ENCODE measurements around the gene GSTCD. TPM values are rescaled to one million over a fixed set of nuclear protein-coding genes. Genes with fewer than 3 reads are reported as not detected.

The GSTCD gene
- total and polyA plus RNA-seq, 4 donors, result 1.2 to 8.7 (median 4.3) TPM

GRCh38 chr4:105712766-105713165 is 4.2 kb downstream of the GSTCD start:
- DNase-seq (ENCODE audit: low spot score), result no peak
- Histone ChIP-seq H3K9ac (ENCODE audit: low read depth in 1 of 2, low read length in 2 of 2) (no peak overlapping the region), H3K4me1 (ENCODE audit: control insufficient read depth in 4 of 4, insufficient read depth in 4 of 4, low read length in 3 of 4) (peaks cover 0 to 21% (median 18%) of the 10 kb centered on the region in 4 donors), H3K36me3 (ENCODE audit: control insufficient read depth in 4 of 4, insufficient read depth in 3 of 4, low read depth in 1 of 4, low read length in 3 of 4) (no peaks in the 10 kb centered on the region), H3K4me3 (ENCODE audit: low read depth in 1 of 3, low read length in 3 of 3) (no peak overlapping the region), H3K27me3 (ENCODE audit: control insufficient read depth in 4 of 4, insufficient read depth in 4 of 4, low read length in 3 of 4) (no peaks in the 10 kb centered on the region), H3K27ac (ENCODE audit: low read depth in 1 of 2, low read length in 2 of 2) (no peak overlapping the region), H3K9me3 (ENCODE audit: control insufficient read depth in 4 of 4, low read length in 3 of 4) (no peaks in the 10 kb centered on the region)
- 91% methylated on average over 2 of the region's 2 CpGs for WGBS
- TF ChIP-seq SP1 (IDR thresholded peaks at IDR 0.05) (no peak), RAD21 (IDR thresholded peaks at IDR 0.05) (no peak), EGR1 (IDR thresholded peaks at IDR 0.05; ENCODE audit: low read depth in 2 of 2) (no peak), GABPA (IDR thresholded peaks at IDR 0.05 in 1 of 2, conservative IDR thresholded peaks at IDR 0.05 in 1 of 2) (no peak), NR2F2 (IDR thresholded peaks at IDR 0.05) (no peak)

- H3K27me3 ChIP-seq (ENCODE audit: control insufficient read depth in 4 of 4, insufficient read depth in 4 of 4, low read length in 3 of 4), result no peaks in the 10 kb centered on the region
- no peak overlapping the region for H3K4me3 ChIP-seq (ENCODE audit: low read depth in 1 of 3, low read length in 3 of 3)
- no peak for DNase-seq (ENCODE audit: low spot score)
- H3K27ac ChIP-seq (ENCODE audit: low read depth in 1 of 2, low read length in 2 of 2), result no peak overlapping the region
- H3K9ac ChIP-seq (ENCODE audit: low read depth in 1 of 2, low read length in 2 of 2), result no peak overlapping the region
- H3K9me3 ChIP-seq (ENCODE audit: control insufficient read depth in 4 of 4, low read length in 3 of 4), result no peaks in the 10 kb centered on the region
- peaks cover 0 to 3% (median under 1%) of the 10 kb centered on the region in 4 donors for H3K36me3 ChIP-seq (ENCODE audit: control insufficient read depth in 4 of 4, insufficient read depth in 3 of 4, low read depth in 1 of 4, low read length in 3 of 4)
- TF ChIP-seq TAF1 (conservative IDR thresholded peaks at IDR 0.05) (no peak), RAD21 (IDR thresholded peaks at IDR 0.05) (no peak), SP1 (IDR thresholded peaks at IDR 0.05) (no peak), RXRA (IDR thresholded peaks at IDR 0.05) (no peak), GABPA (IDR thresholded peaks at IDR 0.05 in 1 of 2, conservative IDR thresholded peaks at IDR 0.05 in 1 of 2) (no peak), YY1 (IDR thresholded peaks at IDR 0.05) (no peak), ZBTB33 (IDR thresholded peaks at IDR 0.05) (no peak), FOXA2 (IDR thresholded peaks at IDR 0.05) (no peak), JUND (IDR thresholded peaks at IDR 0.05) (no peak), EGR1 (IDR thresholded peaks at IDR 0.05; ENCODE audit: low read depth in 2 of 2) (no peak), CTCF (IDR thresholded peaks at IDR 0.05; ENCODE audit: low read depth, low read length, missing input control) (no peak), HNF4A (conservative IDR thresholded peaks at IDR 0.05) (no peak), HNF4G (IDR thresholded peaks at IDR 0.05) (no peak)
- TF ChIP-seq, protein P1, sequence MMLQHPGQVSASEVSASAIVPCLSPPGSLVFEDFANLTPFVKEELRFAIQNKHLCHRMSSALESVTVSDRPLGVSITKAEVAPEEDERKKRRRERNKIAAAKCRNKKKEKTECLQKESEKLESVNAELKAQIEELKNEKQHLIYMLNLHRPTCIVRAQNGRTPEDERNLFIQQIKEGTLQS (IDR thresholded peaks at IDR 0.05), result no peak
- WGBS, result 74% methylated on average over 5 of the region's 5 CpGs
- peaks cover 0 to 16% (median 15%) of the 10 kb centered on the region in 4 donors for H3K4me1 ChIP-seq (ENCODE audit: control insufficient read depth in 4 of 4, insufficient read depth in 4 of 4, low read length in 3 of 4)
Observed at GRCh38 chr4:105714071-105714521, 5.5 kb downstream of the GSTCD start.

DNA sequence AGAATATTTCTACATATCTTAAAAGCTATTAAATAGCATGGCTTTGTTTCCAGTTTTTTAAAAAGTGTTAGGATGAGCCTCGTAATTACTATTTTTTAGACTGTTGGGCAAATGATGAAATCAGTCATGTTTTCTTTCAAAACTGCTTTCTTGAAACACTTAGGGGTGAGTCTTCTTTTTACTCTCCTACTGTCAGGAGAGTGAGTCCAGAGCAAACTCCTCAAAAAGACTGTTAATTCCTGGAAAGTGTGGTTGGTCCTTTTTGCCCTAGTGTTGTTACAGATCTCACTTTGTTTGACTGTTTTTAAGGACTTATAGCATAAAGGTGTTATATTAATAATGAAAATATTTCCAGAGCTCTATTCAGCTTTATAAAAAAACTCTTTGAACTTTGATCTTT is 6.3 kb downstream of the GSTCD start:
- Histone ChIP-seq H3K9ac (ENCODE audit: low read depth in 1 of 2, low read length in 2 of 2) (no peak overlapping the region), H3K4me1 (ENCODE audit: control insufficient read depth in 4 of 4, insufficient read depth in 4 of 4, low read length in 3 of 4) (peaks cover 0 to 11% (median 8%) of the 10 kb centered on the region in 4 donors), H3K27ac (ENCODE audit: low read depth in 1 of 2, low read length in 2 of 2) (no peak overlapping the region), H3K4me3 (ENCODE audit: low read depth in 1 of 3, low read length in 3 of 3) (no peak overlapping the region), H3K27me3 (ENCODE audit: control insufficient read depth in 4 of 4, insufficient read depth in 4 of 4, low read length in 3 of 4) (no peaks in the 10 kb centered on the region), H3K9me3 (ENCODE audit: control insufficient read depth in 4 of 4, low read length in 3 of 4) (no peaks in the 10 kb centered on the region), H3K36me3 (ENCODE audit: control insufficient read depth in 4 of 4, insufficient read depth in 3 of 4, low read depth in 1 of 4, low read length in 3 of 4) (peaks cover 0 to 7% (median under 1%) of the 10 kb centered on the region in 4 donors)
- 82% methylated on average over 1 of the region's 1 CpG for WGBS
- DNase-seq (ENCODE audit: low spot score), result no peak
- TF ChIP-seq, protein P2, sequence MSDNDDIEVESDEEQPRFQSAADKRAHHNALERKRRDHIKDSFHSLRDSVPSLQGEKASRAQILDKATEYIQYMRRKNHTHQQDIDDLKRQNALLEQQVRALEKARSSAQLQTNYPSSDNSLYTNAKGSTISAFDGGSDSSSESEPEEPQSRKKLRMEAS (IDR thresholded peaks at IDR 0.05), result no peak
- TF ChIP-seq FOXA1 (IDR thresholded peaks at IDR 0.05) (no peak), RXRA (IDR thresholded peaks at IDR 0.05) (no peak), ZBTB33 (IDR thresholded peaks at IDR 0.05) (no peak), JUND (IDR thresholded peaks at IDR 0.05) (no peak), GABPA (IDR thresholded peaks at IDR 0.05 in 1 of 2, conservative IDR thresholded peaks at IDR 0.05 in 1 of 2) (no peak)
- TF ChIP-seq, protein P3, sequence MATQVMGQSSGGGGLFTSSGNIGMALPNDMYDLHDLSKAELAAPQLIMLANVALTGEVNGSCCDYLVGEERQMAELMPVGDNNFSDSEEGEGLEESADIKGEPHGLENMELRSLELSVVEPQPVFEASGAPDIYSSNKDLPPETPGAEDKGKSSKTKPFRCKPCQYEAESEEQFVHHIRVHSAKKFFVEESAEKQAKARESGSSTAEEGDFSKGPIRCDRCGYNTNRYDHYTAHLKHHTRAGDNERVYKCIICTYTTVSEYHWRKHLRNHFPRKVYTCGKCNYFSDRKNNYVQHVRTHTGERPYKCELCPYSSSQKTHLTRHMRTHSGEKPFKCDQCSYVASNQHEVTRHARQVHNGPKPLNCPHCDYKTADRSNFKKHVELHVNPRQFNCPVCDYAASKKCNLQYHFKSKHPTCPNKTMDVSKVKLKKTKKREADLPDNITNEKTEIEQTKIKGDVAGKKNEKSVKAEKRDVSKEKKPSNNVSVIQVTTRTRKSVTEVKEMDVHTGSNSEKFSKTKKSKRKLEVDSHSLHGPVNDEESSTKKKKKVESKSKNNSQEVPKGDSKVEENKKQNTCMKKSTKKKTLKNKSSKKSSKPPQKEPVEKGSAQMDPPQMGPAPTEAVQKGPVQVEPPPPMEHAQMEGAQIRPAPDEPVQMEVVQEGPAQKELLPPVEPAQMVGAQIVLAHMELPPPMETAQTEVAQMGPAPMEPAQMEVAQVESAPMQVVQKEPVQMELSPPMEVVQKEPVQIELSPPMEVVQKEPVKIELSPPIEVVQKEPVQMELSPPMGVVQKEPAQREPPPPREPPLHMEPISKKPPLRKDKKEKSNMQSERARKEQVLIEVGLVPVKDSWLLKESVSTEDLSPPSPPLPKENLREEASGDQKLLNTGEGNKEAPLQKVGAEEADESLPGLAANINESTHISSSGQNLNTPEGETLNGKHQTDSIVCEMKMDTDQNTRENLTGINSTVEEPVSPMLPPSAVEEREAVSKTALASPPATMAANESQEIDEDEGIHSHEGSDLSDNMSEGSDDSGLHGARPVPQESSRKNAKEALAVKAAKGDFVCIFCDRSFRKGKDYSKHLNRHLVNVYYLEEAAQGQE (IDR thresholded peaks at IDR 0.05), result no peak
- TF ChIP-seq, protein P1 (IDR thresholded peaks at IDR 0.05), result no peak
